Head of caudate nucleus (tissue), 42 donors: ENCODE data around the gene MTOR.
"Not testable (repeated sequence)": the region's sequence is repeated elsewhere in the genome, so short reads cannot be mapped to it uniquely, and the experiment has no call there.

Experiments
- DNase-seq, 42 donors: peaks; one replicate each; pipeline versions ENCODE4 v3.0.0 to v3.0.0-alpha.2; 2020 to 2021; ENCODE audit warnings: mixed read lengths in 7 of 42
- intact Hi-C: fragments of 100-400 bp; cut with DNase I; formaldehyde crosslinking; loops from one replicate; pipeline ENCODE4 v1.15.0; 2022

Gene MTOR

GRCh38 chr1:11083784-11084183 is 178.6 kb downstream of the MTOR start:
- intact Hi-C loops, DNase-seq: not testable (repeated sequence)

- intact Hi-C loops, result no loop called here
These were observed 181.4 kb downstream of the MTOR start for GRCh38 chr1:11080931-11081330.

GRCh38 chr1:11078631-11079030 is 183.7 kb downstream of the MTOR start:
- peak in 3 of 42 donors; percentile 4 to 17 (median 13) for DNase-seq
- intact Hi-C loops, result no loop called here

More at GRCh38 chr1:11080931-11081330, 181.4 kb downstream of the MTOR start:
- DNase-seq, result peak in 4 of 42 donors; percentile 5 to 25 (median 20)

GRCh38 chr1:11073398-11073797 is 189.0 kb downstream of the MTOR start:
- DNase-seq, result peak in 2 of 42 donors; percentile 4 to 14
- intact Hi-C loops, result not testable (repeated sequence)

GRCh38 chr1:11072216-11072917 is 190.0 kb downstream of the MTOR start:
- intact Hi-C loops, result no loop called here
- peak in 19 of 42 donors; percentile 8 to 75 (median 41) for DNase-seq

- DNase-seq, result peak in 13 of 42 donors; percentile 16 to 55 (median 31)
- intact Hi-C loops, result no loop called here
These were observed 190.7 kb downstream of the MTOR start for GRCh38 chr1:11071463-11072215.

GRCh38 chr1:11070876-11071275 is 191.5 kb downstream of the MTOR start:
- intact Hi-C loops, result no loop called here
- DNase-seq, result peak in 8 of 42 donors; percentile 4 to 40 (median 16)

GRCh38 chr1:11068600-11069473 is 193.5 kb downstream of the MTOR start:
- intact Hi-C loops, result no loop called here
- peak in 13 of 42 donors; percentile 3 to 40 (median 17) for DNase-seq

GRCh38 chr1:11067716-11068599 is 194.4 kb downstream of the MTOR start:
- peak in 34 of 42 donors; percentile 29 to 72 (median 56) for DNase-seq
- intact Hi-C loops, result no loop called here

GRCh38 chr1:11065796-11066195 is 196.6 kb downstream of the MTOR start:
- peak in 2 of 42 donors; percentile 3 to 9 for DNase-seq
- intact Hi-C loops, result no loop called here

- intact Hi-C loops, result no loop called here
- no peak for DNase-seq
These were observed 197.4 kb downstream of the MTOR start for GRCh38 chr1:11064942-11065341.

GRCh38 chr1:11063937-11064537 is 198.3 kb downstream of the MTOR start:
- intact Hi-C loops, result not testable (repeated sequence)
- DNase-seq, result peak in 6 of 42 donors; percentile 20 to 38 (median 33)

GRCh38 chr1:11062965-11063401 is 199.4 kb downstream of the MTOR start:
- DNase-seq, result peak in 8 of 42 donors; percentile 3 to 25 (median 21)

GRCh38 chr1:11061652-11062365 is 200.5 kb downstream of the MTOR start:
- peak in 12 of 42 donors; percentile 4 to 54 (median 24) for DNase-seq
- intact Hi-C loops, result no loop called here

More at GRCh38 chr1:11062965-11063401, 199.4 kb downstream of the MTOR start:
- intact Hi-C loops, result no loop called here

- DNase-seq, result peak; percentile 69 to 97 (median 91)
- intact Hi-C loops, result no loop called here
These were observed 202.2 kb downstream of the MTOR start, which contains the start of gene SRM for GRCh38 chr1:11059968-11060830. Gene SRM (minus strand): TSS chr1:11060018. CDS start chr1:11059943, 75 bp downstream.
